GM18511 (cell line): Measurements from ENCODE around the gene RBFOX2.
"Not testable (repeated sequence)": the region's sequence is repeated elsewhere in the genome, so short reads cannot be mapped to it uniquely, and the experiment has no call there.

Experiments used
- ATAC-seq: cut with Tn5 transposase; IDR thresholded peaks from one replicate; pipeline ENCODE4 v1.9.1; 2021; ENCODE audit warnings: mild to moderate bottlenecking, moderate library complexity; ENCODE audit not compliant: unreplicated experiment

Gene RBFOX2

GRCh38 chr22:35721960-35722359 is 306.7 kb downstream of the RBFOX2 start:
- ATAC-seq, result no peak

DNA sequence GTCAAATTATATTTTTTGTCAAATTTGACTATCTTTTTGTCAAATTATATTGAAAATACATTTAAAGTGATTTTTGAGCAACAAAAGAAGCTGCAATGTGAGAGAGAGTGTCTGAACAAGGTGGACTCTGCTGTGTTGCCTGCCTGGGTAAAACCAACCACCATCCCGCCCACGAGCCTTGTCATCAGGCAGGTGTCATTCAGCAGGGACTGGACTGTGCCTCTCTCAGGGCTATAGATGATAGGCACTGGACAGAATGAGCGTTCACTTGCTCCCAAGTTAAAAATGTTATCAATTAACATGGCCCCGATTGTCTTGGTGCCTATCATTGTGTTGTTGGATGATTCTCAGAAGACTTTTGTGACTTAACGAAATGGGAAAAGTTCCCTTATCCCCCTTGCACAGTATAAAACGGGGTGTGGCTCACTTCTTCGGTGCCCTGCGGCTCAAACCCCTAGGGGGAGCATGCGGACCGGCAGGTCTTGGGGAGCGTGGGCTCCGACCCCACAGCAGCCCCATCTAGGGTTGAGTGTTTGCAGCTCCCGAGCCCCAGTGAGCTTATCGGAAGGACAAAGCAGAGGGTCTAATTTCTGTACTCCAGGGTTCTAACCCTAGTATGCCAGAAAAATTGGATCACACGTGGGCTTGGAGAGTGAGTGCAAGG is 309.3 kb downstream of the RBFOX2 start:
- no peak for ATAC-seq

DNA sequence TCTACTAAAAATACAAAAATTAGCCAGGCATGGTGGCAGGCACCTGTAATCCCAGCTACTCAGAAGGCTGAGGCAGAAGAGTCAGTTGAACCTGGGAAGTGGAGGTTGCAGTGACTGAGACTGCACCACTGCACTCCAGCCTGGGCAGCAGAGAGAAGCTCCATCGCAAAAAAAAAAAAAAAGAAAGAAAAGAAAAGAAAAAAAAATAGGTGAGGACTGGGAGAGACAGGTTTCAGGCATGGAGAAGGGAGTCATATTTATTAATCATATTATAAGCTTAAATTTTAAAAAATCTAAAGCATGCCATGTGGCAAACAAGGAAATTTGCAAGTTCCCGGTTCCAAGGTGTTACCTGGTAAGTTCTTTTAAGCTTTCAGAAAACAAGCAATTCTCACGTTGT is 311.1 kb downstream of the RBFOX2 start, which contains the start of gene APOL5:
Gene APOL5, plus strand, starts transcription at position 301 of the 400 bp plus-strand sequence. Its CDS starts 0 bp downstream, at position 301.
- no peak for ATAC-seq

DNA sequence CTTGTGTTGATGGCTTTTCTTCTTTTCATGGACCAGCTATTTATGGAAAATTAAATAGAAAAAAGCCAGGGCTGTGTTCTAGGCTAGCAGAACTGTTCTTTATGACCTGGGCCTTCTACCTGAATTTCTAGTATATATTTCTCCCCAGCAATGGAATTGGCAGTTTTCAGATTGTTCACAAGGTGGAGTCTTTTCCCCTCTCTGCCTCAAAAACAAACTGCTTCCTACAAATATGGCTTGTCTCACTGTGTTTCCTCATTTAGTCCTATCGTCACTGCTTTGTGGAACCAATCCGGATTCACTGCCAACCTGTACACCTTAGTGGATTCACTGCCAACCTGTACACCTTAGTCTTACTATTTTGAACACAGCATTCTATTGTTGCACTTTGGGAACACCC is 316.0 kb downstream of the RBFOX2 start:
- ATAC-seq, result no peak

GRCh38 chr22:35711336-35711735 is 317.3 kb downstream of the RBFOX2 start:
- no peak for ATAC-seq

DNA sequence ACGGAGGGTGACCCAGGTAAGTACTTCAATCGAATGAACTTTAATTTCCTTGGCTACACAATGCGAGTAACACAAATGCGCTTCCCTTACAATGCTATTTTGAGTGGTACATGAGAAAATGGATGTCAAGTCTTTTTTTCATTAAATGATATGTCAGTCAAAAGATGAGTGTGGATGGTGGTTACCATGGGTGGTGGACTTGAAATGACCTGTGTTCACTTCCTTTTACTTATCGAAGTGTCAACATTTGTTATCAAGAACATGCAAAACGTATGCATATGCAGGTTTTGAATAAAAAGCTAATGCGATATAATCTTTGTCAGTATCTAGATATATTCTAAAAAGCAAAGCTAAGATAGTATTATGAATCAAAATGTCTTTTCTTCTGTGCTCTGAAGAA is 319.7 kb downstream of the RBFOX2 start:
- no peak for ATAC-seq

- no peak for ATAC-seq
These were observed 320.2 kb downstream of the RBFOX2 start for GRCh38 chr22:35708453-35708852.

DNA sequence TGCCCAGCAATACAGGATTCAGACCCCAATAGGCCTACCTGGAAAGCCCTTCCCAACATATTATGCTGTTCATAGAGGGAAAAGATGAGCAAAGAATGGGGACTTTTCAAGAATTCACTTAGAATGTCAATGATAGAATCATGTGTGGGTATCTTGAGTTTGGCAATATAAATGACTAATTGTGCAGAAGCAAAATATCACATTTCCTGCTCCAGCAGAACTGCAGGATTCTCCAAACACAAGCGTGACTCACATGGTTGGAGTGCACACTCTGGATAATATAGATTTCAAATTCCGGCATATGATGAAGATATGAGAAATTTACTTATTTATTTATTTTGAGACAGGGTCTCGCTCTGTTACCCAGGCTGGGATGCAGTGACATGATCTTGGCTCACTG is 323.5 kb downstream of the RBFOX2 start:
- ATAC-seq, result no peak

- no peak for ATAC-seq
These were observed 324.6 kb downstream of the RBFOX2 start for GRCh38 chr22:35703861-35704584.

DNA sequence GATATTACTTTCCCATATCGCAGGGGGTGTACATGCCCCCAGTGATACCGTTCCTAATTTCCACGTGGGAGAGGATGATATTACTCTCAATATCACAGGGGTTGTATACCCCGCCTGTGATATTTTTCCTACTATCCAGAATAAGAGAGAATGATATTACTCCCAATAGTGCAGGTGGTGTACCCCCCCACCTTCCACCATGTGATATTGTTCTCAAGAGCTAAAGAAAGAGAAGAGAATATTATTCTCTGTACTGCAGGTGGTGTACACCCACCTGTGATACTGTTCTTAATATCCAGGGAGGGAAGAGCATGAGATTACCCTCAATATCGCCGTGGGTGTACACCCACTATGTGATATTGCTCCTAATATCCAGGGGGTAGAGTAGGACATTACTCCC is 328.8 kb downstream of the RBFOX2 start:
- not testable (repeated sequence) for ATAC-seq

GRCh38 chr22:35697142-35697541 is 331.5 kb downstream of the RBFOX2 start:
- ATAC-seq, result no peak

GRCh38 chr22:35695202-35695601 is 333.4 kb downstream of the RBFOX2 start:
- no peak for ATAC-seq

GRCh38 chr22:35690001-35690400 is 338.6 kb downstream of the RBFOX2 start:
- no peak for ATAC-seq

- no peak for ATAC-seq
These were observed 339.5 kb downstream of the RBFOX2 start for GRCh38 chr22:35688913-35689675.
